Stimulated activated memory B cell treated with anti-CD40 and anti-IgM and Interleukin-4, amounts not matched to agents 10 μg/mL and 1 μg/mL and 100 μg/mL, for 72 hours (primary cell): Measurements from ENCODE around the gene DGKK.
"Not testable (repeated sequence)": the region's sequence is repeated elsewhere in the genome, so short reads cannot be mapped to it uniquely, and the experiment has no call there.

Experiments
- ATAC-seq: fragments of 150-1000 bp; cut with Tn5 transposase; 2 replicates; pipeline ENCODE4 v1.10.0; 2021
- H3K27ac Mint-ChIP-seq: one replicate; pipeline ENCODE4 v1.8.0; 2022; ENCODE audit warnings: mild to moderate bottlenecking, mixed read lengths
- H3K27me3 Mint-ChIP-seq: one replicate; pipeline ENCODE4 v1.8.0; 2022; ENCODE audit warnings: mixed read lengths
- H3K36me3 Mint-ChIP-seq: one replicate; pipeline ENCODE4 v1.8.0; 2022; ENCODE audit warnings: mixed read lengths
- H3K4me1 Mint-ChIP-seq: one replicate; pipeline ENCODE4 v1.8.0; 2022; ENCODE audit warnings: mixed read lengths
- H3K4me3 Mint-ChIP-seq: one replicate; pipeline ENCODE4 v1.8.0; 2022; ENCODE audit warnings: mild to moderate bottlenecking, moderate library complexity, mixed read lengths
- H3K9me3 Mint-ChIP-seq: one replicate; pipeline ENCODE4 v1.8.0; 2022; ENCODE audit warnings: mixed read lengths

Gene DGKK

DNA sequence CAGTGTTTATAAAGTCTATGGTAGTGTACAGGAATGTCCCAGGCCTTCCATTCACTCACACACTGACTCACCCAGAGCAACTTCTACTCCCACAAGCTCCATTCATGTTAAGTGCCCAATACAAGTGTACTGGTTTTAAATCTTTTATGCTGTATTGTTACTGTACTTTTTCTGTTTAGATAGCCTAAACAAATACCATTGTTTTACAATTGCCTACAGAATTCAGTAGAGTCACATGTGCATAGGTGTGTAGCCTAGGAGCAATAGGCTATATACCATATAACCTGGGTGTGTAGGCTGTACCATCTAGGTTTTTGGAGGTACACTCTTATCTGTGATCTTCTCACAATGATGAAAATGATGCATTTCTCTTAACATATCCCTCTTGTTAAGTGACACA is 126.7 kb downstream of the DGKK start:
- Mint-ChIP-seq H3K4me3 (no peak overlapping the region), H3K4me1 (no peaks in the 10 kb centered on the region), H3K27me3 (no peaks in the 10 kb centered on the region)

DNA sequence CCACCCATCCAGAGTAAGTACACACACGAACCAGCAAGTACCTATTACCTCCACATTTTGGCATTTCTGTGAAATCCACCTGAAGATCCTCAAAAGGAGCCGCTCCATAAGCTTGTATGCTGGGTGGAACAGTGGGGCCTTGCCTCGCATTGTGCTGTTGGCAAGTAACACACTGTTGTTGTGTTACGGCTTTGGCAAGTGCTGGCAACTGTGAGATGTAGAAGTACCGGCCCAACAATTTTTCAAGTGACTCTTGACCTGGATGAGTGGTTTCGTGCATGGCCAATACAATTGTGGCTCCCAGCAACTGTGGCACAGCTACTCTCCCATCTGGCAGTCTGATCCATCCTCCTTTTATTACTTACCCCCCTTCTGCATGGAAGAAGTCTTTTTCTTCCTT is 137.3 kb downstream of the DGKK start:
- H3K36me3 Mint-ChIP-seq: no peaks in the 10 kb centered on the region

More for the DNA sequence above, 126.7 kb downstream of the DGKK start:
- no peak for ATAC-seq
- no peaks in the 10 kb centered on the region for H3K36me3 Mint-ChIP-seq
- no peak overlapping the region for H3K27ac Mint-ChIP-seq
- H3K9me3 Mint-ChIP-seq: no peaks in the 10 kb centered on the region

DNA sequence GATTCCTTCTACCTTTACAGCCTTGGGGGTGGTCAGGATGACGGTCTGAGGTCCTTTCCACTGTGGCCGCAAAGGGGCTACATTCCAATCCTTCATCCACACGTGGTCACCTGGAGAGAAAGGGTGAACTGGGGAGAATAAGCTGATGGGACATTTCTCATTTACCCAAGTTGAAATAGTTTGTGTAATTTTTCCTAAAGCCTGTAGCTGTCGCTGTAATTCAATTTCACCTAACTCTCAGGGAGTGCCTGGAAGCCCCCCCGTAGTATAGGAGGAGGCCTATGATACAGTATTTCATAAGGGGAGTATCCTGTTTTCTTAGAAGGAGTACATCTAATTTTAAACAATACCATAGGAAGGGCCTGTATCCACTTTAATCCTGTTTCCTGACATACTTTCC is 138.0 kb downstream of the DGKK start:
- not testable (repeated sequence) for H3K27me3 Mint-ChIP-seq, H3K9me3 Mint-ChIP-seq, H3K4me3 Mint-ChIP-seq, H3K27ac Mint-ChIP-seq, ATAC-seq, H3K36me3 Mint-ChIP-seq, H3K4me1 Mint-ChIP-seq

More for the DNA sequence above, 137.3 kb downstream of the DGKK start:
- H3K9me3 Mint-ChIP-seq: peaks cover 6% of the 10 kb centered on the region
- no peak overlapping the region for H3K4me3 Mint-ChIP-seq
- H3K27me3 Mint-ChIP-seq: no peaks in the 10 kb centered on the region
- no peak overlapping the region for H3K27ac Mint-ChIP-seq
- H3K4me1 Mint-ChIP-seq: no peaks in the 10 kb centered on the region
- no peak for ATAC-seq

DNA sequence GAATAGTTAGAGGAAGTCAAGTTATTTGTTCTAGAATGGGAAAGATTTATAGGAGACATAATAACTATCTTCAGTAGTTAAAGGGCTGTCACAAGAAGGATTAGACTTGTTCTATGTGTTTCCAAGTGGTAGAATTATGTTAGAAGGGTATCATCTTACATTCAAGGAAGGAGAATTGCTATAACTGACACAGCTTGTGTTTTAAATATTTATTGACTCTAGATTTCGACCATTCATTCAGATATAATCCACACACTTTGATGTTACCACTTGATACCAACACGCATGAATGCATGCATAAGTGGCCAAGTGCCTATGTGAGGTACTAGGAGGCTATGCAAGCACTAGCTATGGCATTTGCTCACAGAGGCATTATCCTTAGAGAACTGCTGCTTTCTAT is 143.4 kb downstream of the DGKK start:
- Mint-ChIP-seq H3K27me3 (no peaks in the 10 kb centered on the region), H3K9me3 (no peaks in the 10 kb centered on the region), H3K27ac (no peak overlapping the region), H3K36me3 (no peaks in the 10 kb centered on the region), H3K4me3 (no peak overlapping the region), H3K4me1 (no peaks in the 10 kb centered on the region)
- no peak for ATAC-seq
